ENCODE data around the gene SLC8A1. TPM values are rescaled to one million over a fixed set of nuclear protein-coding genes. Genes with fewer than 3 reads are reported as not detected.

Gene SLC8A1
- total RNA-seq, 1 experiment from 2014 or later: 1.7 TPM

- H3K14ac ChIP-seq (ENCODE audit: insufficient read depth, low read length): no peak overlapping the region
- H2BK20ac ChIP-seq (ENCODE audit: low read depth, low read length, poor library complexity, severe bottlenecking): no peak overlapping the region
- H3K18ac ChIP-seq (ENCODE audit: insufficient read length, low read depth, low read length): no peak overlapping the region
- H2BK5ac ChIP-seq (ENCODE audit: insufficient read length, low read length): no peak overlapping the region
- no peaks in the 10 kb centered on the region for H3K27me3 Mint-ChIP-seq (ENCODE audit: low read depth)
- H3K27me3 ChIP-seq (ENCODE audit: insufficient read depth, low read length): no peaks in the 10 kb centered on the region
- no peak overlapping the region for H3K4me3 Mint-ChIP-seq
- H2AK5ac ChIP-seq (ENCODE audit: insufficient read length, low read length): no peak overlapping the region
- H3K4me1 Mint-ChIP-seq: peaks cover 4 to 11% of the 10 kb centered on the region in 2 experiments
- no CpG with 5 or more reads among the region's 3 CpGs for WGBS (ENCODE audit: extremely low coverage, insufficient read length, low lambda C conversion rate)
- no peaks in the 10 kb centered on the region for H3K79me1 ChIP-seq (ENCODE audit: insufficient read depth, low read depth, low read length, poor library complexity, severe bottlenecking)
- H3K79me2 ChIP-seq (ENCODE audit: insufficient read depth, low read length): no peaks in the 10 kb centered on the region
- no peak for TF ChIP-seq CTCF (conservative IDR thresholded peaks at IDR 0.05)
- H3K9me3 Mint-ChIP-seq: peaks cover 0 to 3% of the 10 kb centered on the region in 2 experiments; a peak in 2 of 5 replicates
- no peaks in the 10 kb centered on the region for H3K9me3 ChIP-seq (ENCODE audit: control insufficient read depth, low read depth, low read length)
- no peak overlapping the region for H2BK15ac ChIP-seq (ENCODE audit: low read depth, low read length)
- peaks cover 0 to 7% (median 0%) of the 10 kb centered on the region in 3 experiments; a peak in 1 of 7 replicates for H3K36me3 Mint-ChIP-seq (ENCODE audit: insufficient read depth in 1 of 3, low read depth in 3 of 3)
- no peak overlapping the region for H3K4ac ChIP-seq (ENCODE audit: low read depth, low read length)
- no peak overlapping the region for H3T11ph ChIP-seq (ENCODE audit: low read length)
- H4K8ac ChIP-seq (replicated peaks; ENCODE audit: insufficient read length, low read depth, low read length): no peak overlapping the region
- no peak overlapping the region for H3K27ac Mint-ChIP-seq
- no peak overlapping the region for H4K5ac ChIP-seq (ENCODE audit: insufficient read length, low read depth, low read length)
- no peak overlapping the region for H3K23ac ChIP-seq (ENCODE audit: insufficient read length, low read depth, low read length)
- no peak overlapping the region for H2AFZ ChIP-seq (ENCODE audit: low read length)
- H4K20me1 ChIP-seq (ENCODE audit: control insufficient read depth, insufficient read depth, insufficient read length): no peaks in the 10 kb centered on the region
- no peak overlapping the region for H3K56ac ChIP-seq (ENCODE audit: insufficient read length, low read depth, low read length)
- H2BK12ac ChIP-seq (ENCODE audit: insufficient read length, low read depth, low read length): no peak overlapping the region
- no peaks in the 10 kb centered on the region for H3K23me2 ChIP-seq (ENCODE audit: insufficient read length, low read depth, low read length, poor library complexity, severe bottlenecking)
- H3K27ac ChIP-seq (ENCODE audit: insufficient read length, low read depth, low read length): no peak overlapping the region
- DNase-seq: no peak
- no peak overlapping the region for H3K9ac ChIP-seq (ENCODE audit: extremely low read depth, insufficient read length, low read length)
- H4K91ac ChIP-seq (ENCODE audit: insufficient read length, low read depth, low read length): no peak overlapping the region
- H3K4me2 ChIP-seq (ENCODE audit: insufficient read depth, insufficient read length, low read length): no peak overlapping the region
- H2BK120ac ChIP-seq (ENCODE audit: low read depth, low read length, poor library complexity, severe bottlenecking): no peak overlapping the region
- H3K4me1 ChIP-seq (ENCODE audit: insufficient read depth, low read length): no peaks in the 10 kb centered on the region
Measured at GRCh38 chr2:40485854-40486253, 34.0 kb upstream of the SLC8A1 start.

Measured in H9 (cell line).